Kidney (tissue), 14 donors: Measurements from ENCODE around the gene SORCS3. TPM values are rescaled to one million over a fixed set of nuclear protein-coding genes. Genes with fewer than 3 reads are reported as not detected.

ENCODE experiments used
- DNase-seq, 5 donors: peaks; one replicate each; pipeline ENCODE4 v3.0.0-alpha.2; 2013 to 2020
- FAIRE-seq: peaks from 2 replicates; lab custom pipeline; 2012; peaks lifted over from hg19 to GRCh38; lab: Jason Lieb, UNC
- H3K27ac ChIP-seq, 2 donors: one replicate each; pipeline ENCODE4 v1.7.0; 2013; ENCODE audit warnings: low read depth in 2 of 2, low read length in 2 of 2, inconsistent platforms in 1 of 2
- H3K27me3 ChIP-seq: one replicate; pipeline ENCODE4 v1.7.1; 2013; ENCODE audit warnings: low read length, inconsistent platforms; ENCODE audit not compliant: control insufficient read depth, insufficient read depth
- H3K36me3 ChIP-seq, 3 donors: one replicate each; pipeline versions ENCODE4 v1.7.0 to v1.7.1; 2013; ENCODE audit warnings: low read length in 3 of 3, control low read depth in 1 of 3, inconsistent platforms in 1 of 3; ENCODE audit not compliant: insufficient read depth in 3 of 3, control insufficient read depth in 2 of 3
- H3K4me1 ChIP-seq, 3 donors: one replicate each; pipeline versions ENCODE4 v1.7.0 to v1.7.1; 2013; ENCODE audit warnings: low read length in 3 of 3, inconsistent platforms in 1 of 3, low read depth in 1 of 3; ENCODE audit not compliant: control insufficient read depth in 2 of 3, insufficient read depth in 2 of 3
- H3K4me3 ChIP-seq, 3 donors: one replicate each; pipeline versions ENCODE4 v1.7.0 to v1.8.1; 2013; ENCODE audit warnings: low read length in 3 of 3, control low read depth in 1 of 3, inconsistent platforms in 1 of 3
- H3K9ac ChIP-seq, 3 donors: one replicate each; pipeline versions ENCODE4 v1.7.0 to v1.7.1; 2013; ENCODE audit warnings: low read length in 3 of 3, control low read depth in 1 of 3, inconsistent platforms in 1 of 3
- H3K9me3 ChIP-seq, 3 donors: one replicate each; pipeline versions ENCODE4 v1.7.0 to v1.7.1; 2013; ENCODE audit warnings: low read length in 3 of 3, control low read depth in 1 of 3, inconsistent platforms in 1 of 3; ENCODE audit not compliant: control insufficient read depth in 2 of 3, insufficient read depth in 1 of 3
- intact Hi-C: fragments of 100-400 bp; cut with DNase I; formaldehyde crosslinking; loops from one replicate; pipeline ENCODE4 v1.11.1; 2022
- polyA plus RNA-seq: library from polyadenylated mRNA; stranded (reverse); fragments of 350-450 nt; fragmentation: Illumina TruSeq; extraction: RNeasy Lipid Tissue Mini Kit (QIAGEN cat#74804); gene quantifications from one replicate; pipeline ENCODE4 v1.2.3, GENCODE V29; 2014; ENCODE audit warnings: low read depth, low replicate concordance; ENCODE audit not compliant: insufficient read depth
- total RNA-seq: library from RNA; stranded (reverse); fragmentation: NEBNext Ultra II Directional; extraction: Animal tissue kit (Norgen Biotek cat#: 25700); gene quantifications from one replicate; pipeline ENCODE4 v1.2.1, GENCODE V29; 2021
- TF ChIP-seq, protein P1 (sequence below): IDR thresholded peaks from 3 replicates; pipeline ENCODE4 v1.5.1; 2012; ENCODE audit warnings: mild to moderate bottlenecking, moderate library complexity, borderline replicate concordance; ENCODE audit not compliant: insufficient read depth; ENCODE audit errors: extremely low read depth
- donor health status: control.
- donor health status: control.
- donor health status: control.
- donor health status: control.
- donor health status: control.
- donor health status: DM: yes; HTN: yes; CAD: no.
- donor health status: Normal renal cell carcinoma (clear cell type).

Gene SORCS3
- total and polyA plus RNA-seq, 2 donors from 2014 or later: 0.52 to 1.1 TPM

DNA sequence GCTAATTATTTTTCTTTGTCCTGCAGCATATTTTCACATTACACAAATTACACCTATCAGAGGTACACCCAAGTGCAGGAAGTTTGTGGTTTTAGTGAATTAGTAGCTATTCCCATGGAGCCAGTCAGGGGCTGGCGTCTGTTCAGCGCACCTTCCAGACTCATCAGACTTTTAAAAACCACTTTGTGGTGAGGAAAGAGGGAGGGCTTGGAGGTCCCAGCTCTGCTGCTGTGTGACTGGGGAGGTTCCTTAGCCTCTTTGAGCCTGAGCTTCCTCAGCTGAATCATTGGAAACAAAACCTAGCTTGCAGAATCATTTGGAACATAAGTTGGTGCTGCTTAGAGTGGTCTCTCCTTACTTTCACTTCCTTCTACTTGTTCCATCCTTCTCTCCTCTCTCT, 175.4 kb downstream of the SORCS3 start:
- Histone ChIP-seq H3K9ac (no peak overlapping the region), H3K4me1 (no peaks in the 10 kb centered on the region), H3K27ac (no peak overlapping the region), H3K36me3 (no peaks in the 10 kb centered on the region), H3K4me3 (no peak overlapping the region), H3K27me3 (no peaks in the 10 kb centered on the region), H3K9me3 (no peaks in the 10 kb centered on the region)
- TF ChIP-seq, protein P1, sequence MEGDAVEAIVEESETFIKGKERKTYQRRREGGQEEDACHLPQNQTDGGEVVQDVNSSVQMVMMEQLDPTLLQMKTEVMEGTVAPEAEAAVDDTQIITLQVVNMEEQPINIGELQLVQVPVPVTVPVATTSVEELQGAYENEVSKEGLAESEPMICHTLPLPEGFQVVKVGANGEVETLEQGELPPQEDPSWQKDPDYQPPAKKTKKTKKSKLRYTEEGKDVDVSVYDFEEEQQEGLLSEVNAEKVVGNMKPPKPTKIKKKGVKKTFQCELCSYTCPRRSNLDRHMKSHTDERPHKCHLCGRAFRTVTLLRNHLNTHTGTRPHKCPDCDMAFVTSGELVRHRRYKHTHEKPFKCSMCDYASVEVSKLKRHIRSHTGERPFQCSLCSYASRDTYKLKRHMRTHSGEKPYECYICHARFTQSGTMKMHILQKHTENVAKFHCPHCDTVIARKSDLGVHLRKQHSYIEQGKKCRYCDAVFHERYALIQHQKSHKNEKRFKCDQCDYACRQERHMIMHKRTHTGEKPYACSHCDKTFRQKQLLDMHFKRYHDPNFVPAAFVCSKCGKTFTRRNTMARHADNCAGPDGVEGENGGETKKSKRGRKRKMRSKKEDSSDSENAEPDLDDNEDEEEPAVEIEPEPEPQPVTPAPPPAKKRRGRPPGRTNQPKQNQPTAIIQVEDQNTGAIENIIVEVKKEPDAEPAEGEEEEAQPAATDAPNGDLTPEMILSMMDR: no peak
- FAIRE-seq (no peak), DNase-seq (no peak)
- intact Hi-C loops: no loop called here

DNA sequence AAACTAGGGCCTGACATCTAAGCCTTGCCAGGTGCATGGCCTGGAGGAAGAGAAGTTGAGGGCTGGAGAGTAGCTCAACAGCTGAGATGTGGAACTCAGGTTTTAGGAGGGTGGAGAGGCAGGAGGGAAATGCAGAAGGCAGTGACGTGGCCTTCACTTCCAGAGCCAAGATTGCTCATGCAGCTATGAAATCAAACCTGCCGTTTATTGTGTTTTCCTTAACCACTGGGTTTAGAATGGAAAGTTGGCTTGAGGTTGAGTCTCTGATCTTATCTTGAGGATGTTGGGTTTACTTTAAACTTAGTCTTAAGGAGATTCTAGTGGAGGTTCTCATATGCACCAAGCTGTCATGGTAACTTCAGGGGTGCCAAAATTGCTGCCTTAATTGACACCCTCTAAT, 178.6 kb downstream of the SORCS3 start:
- intact Hi-C loops: no loop called here
- Histone ChIP-seq H3K4me1 (no peaks in the 10 kb centered on the region), H3K36me3 (no peaks in the 10 kb centered on the region), H3K27me3 (no peaks in the 10 kb centered on the region), H3K9ac (no peak overlapping the region), H3K9me3 (no peaks in the 10 kb centered on the region), H3K4me3 (no peak overlapping the region), H3K27ac (no peak overlapping the region)
- FAIRE-seq (no peak), DNase-seq (no peak)
- TF ChIP-seq, protein P1: no peak

DNA sequence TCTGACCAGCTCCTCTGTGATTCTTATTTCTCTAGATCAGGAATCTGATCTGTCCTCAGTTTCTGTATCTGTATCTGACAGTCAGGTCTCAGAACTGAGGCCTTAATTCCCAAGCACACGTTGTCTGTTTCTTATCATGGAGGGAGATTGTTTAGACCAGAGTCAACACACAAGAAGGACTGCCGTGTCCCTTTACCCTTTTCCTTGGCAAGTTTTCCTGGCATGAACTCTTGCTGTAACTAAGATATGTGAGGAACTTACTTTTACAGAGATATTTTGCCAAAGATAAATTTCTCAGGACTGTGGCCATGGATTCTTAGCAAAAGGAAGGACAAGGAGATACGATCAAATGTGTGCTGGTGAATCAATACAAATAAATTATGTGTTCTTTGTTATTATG, 181.0 kb downstream of the SORCS3 start:
- Histone ChIP-seq H3K4me1 (no peaks in the 10 kb centered on the region), H3K27me3 (no peaks in the 10 kb centered on the region), H3K9me3 (peaks cover 0 to 7% (median 0%) of the 10 kb centered on the region in 3 donors), H3K27ac (no peak overlapping the region), H3K9ac (no peak overlapping the region), H3K4me3 (no peak overlapping the region), H3K36me3 (no peaks in the 10 kb centered on the region)
- DNase-seq: no peak
- intact Hi-C loops: no loop called here
- TF ChIP-seq, protein P1: no peak
- FAIRE-seq: no peak
